ENCODE data around the gene ANKRD44. TPM values are rescaled to one million over a fixed set of nuclear protein-coding genes. Genes with fewer than 3 reads are reported as not detected.
A peak's percentile ranks its signal among the peaks of the same experiment; 100 is the strongest.

ANKRD44 gene
- total RNA-seq, 1 donor from 2014 or later, result 4.0 TPM

DNA sequence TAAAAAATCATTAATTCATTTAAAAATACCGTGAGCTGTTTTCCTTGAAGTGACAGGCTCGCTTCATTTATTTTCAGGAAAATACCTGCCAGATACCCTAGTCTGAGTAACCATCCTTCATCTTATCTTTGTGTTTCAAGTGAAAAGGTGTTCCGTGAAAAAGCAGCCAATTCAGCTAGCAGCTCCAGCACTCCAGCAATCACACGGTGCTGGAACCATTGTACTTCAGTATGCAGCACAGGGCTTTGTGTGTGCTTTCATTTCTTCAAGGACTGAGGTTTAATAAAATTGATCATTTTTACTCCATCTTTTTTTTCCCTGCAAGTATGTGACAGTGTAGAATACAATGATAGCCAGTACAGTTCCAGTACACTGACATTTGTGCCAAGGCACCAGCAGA, 344.9 kb downstream of the ANKRD44 start:
- H3K27ac Mint-ChIP-seq, result peak overlapping the region; percentile 94
- TF ChIP-seq, protein P1, sequence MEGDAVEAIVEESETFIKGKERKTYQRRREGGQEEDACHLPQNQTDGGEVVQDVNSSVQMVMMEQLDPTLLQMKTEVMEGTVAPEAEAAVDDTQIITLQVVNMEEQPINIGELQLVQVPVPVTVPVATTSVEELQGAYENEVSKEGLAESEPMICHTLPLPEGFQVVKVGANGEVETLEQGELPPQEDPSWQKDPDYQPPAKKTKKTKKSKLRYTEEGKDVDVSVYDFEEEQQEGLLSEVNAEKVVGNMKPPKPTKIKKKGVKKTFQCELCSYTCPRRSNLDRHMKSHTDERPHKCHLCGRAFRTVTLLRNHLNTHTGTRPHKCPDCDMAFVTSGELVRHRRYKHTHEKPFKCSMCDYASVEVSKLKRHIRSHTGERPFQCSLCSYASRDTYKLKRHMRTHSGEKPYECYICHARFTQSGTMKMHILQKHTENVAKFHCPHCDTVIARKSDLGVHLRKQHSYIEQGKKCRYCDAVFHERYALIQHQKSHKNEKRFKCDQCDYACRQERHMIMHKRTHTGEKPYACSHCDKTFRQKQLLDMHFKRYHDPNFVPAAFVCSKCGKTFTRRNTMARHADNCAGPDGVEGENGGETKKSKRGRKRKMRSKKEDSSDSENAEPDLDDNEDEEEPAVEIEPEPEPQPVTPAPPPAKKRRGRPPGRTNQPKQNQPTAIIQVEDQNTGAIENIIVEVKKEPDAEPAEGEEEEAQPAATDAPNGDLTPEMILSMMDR (IDR thresholded peaks at IDR 0.05; ENCODE audit: unreplicated experiment), result no peak
- no peak for DNase-seq (ENCODE audit: low spot score, unreplicated experiment)
- H3K36me3 Mint-ChIP-seq (ENCODE audit: insufficient read depth), result peaks cover 2% of the 10 kb centered on the region
- peaks cover 24% of the 10 kb centered on the region for H3K4me1 Mint-ChIP-seq (ENCODE audit: low read depth)
- peak overlapping the region; percentile 40 for H3K4me3 Mint-ChIP-seq (ENCODE audit: low read depth)
- no peaks in the 10 kb centered on the region for H3K27me3 Mint-ChIP-seq
- peaks cover 13% of the 10 kb centered on the region for H3K9me3 Mint-ChIP-seq (ENCODE audit: low read depth)

DNA sequence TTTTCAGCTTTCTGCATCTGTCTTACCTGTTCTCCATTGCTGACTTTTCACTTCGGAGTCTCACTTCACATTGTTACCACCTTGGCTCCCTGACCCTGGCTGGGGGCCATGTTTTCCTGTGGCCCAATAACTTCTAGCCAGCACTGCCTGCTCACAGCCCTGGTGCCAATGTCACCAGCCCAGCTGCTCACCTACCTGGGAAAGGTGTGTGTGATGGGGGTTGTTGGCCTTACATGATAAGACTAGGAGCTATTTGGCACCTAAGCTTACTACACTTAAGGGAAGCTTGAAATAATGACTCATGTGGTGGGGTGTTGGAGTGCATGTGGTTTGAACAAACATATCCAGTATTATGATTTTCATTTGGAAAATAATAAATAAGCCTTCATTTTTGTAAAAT, 346.6 kb downstream of the ANKRD44 start:
- Mint-ChIP-seq H3K4me3 (ENCODE audit: low read depth) (no peak overlapping the region), H3K27me3 (no peaks in the 10 kb centered on the region), H3K4me1 (ENCODE audit: low read depth) (peaks cover 31% of the 10 kb centered on the region), H3K27ac (no peak overlapping the region), H3K36me3 (ENCODE audit: insufficient read depth) (peaks cover 2% of the 10 kb centered on the region), H3K9me3 (ENCODE audit: low read depth) (peaks cover 13% of the 10 kb centered on the region)
- no peak for DNase-seq (ENCODE audit: low spot score, unreplicated experiment)
- TF ChIP-seq, protein P1 (IDR thresholded peaks at IDR 0.05; ENCODE audit: unreplicated experiment), result no peak

DNA sequence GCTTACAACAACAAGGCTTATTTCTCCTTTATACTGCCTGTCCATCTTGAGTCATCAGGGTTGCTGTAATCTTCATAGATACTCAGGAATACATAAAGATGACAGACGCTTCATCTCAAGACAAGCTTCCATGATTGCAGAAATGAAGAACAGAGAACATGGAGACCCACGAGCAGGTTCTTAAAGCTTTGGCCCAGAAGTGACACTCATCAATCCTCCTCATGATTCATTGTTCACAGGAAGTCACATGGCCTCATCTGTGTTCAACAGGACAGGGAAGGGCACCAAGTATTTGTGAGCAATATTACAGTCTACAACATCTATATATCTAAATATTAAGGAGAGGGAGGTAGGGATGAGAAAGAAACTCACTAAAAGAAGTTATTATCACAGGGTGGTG, 347.5 kb downstream of the ANKRD44 start:
- Mint-ChIP-seq H3K4me3 (ENCODE audit: low read depth) (no peak overlapping the region), H3K4me1 (ENCODE audit: low read depth) (peaks cover 37% of the 10 kb centered on the region), H3K36me3 (ENCODE audit: insufficient read depth) (peaks cover 3% of the 10 kb centered on the region), H3K27ac (no peak overlapping the region), H3K9me3 (ENCODE audit: low read depth) (peaks cover 17% of the 10 kb centered on the region), H3K27me3 (no peaks in the 10 kb centered on the region)
- DNase-seq (ENCODE audit: low spot score, unreplicated experiment), result no peak
- TF ChIP-seq, protein P1 (IDR thresholded peaks at IDR 0.05; ENCODE audit: unreplicated experiment), result no peak

DNA sequence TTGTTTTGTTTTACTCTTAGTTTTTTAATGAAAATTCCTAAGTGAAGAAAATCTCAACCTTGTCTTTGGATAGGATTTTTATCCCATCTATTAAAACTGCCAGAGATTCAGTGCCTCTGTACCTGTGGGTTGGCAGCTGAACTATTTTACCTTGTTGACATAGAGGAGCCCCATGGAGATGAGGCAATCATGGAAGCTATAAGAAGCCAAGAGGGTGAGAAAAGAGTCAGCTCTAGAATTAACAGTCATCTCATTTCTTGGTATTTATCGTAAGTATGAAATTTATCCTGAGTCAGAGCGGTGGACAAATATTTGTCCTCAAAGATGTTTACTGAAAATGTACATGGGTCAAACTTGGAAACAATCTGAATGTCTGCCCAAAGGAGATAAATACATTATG, 348.3 kb downstream of the ANKRD44 start:
- Mint-ChIP-seq H3K4me1 (ENCODE audit: low read depth) (peaks cover 40% of the 10 kb centered on the region), H3K36me3 (ENCODE audit: insufficient read depth) (peaks cover 1% of the 10 kb centered on the region), H3K27me3 (no peaks in the 10 kb centered on the region), H3K27ac (no peak overlapping the region), H3K4me3 (ENCODE audit: low read depth) (no peak overlapping the region), H3K9me3 (ENCODE audit: low read depth) (peaks cover 13% of the 10 kb centered on the region)
- no peak for DNase-seq (ENCODE audit: low spot score, unreplicated experiment)
- TF ChIP-seq, protein P1 (IDR thresholded peaks at IDR 0.05; ENCODE audit: unreplicated experiment), result no peak

DNA sequence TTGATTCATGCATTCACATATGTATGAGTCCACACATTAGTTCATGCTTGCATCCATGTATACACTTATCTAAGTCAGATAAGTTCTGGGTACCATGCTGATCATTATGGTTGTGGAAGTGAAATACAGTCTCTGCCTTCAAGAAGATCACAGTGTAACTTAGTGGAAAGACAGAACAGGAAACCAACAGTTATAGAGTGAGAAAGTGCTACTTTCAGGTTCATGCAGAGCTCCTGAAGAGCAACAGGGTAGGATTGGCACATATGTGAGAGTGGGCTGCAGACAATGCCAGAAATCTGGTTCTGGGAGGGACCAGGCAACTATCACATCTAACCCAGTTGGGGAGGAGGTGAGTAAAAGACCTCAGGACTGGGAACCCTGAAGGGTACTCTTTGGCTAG, 348.7 kb downstream of the ANKRD44 start:
- no peak for DNase-seq (ENCODE audit: low spot score, unreplicated experiment)

More for the DNA sequence above, 348.7 kb downstream of the ANKRD44 start:
- H3K4me1 Mint-ChIP-seq (ENCODE audit: low read depth), result peaks cover 35% of the 10 kb centered on the region
- peaks cover 11% of the 10 kb centered on the region for H3K9me3 Mint-ChIP-seq (ENCODE audit: low read depth)
- no peak overlapping the region for H3K27ac Mint-ChIP-seq
- peaks cover 1% of the 10 kb centered on the region for H3K36me3 Mint-ChIP-seq (ENCODE audit: insufficient read depth)
- TF ChIP-seq, protein P1 (IDR thresholded peaks at IDR 0.05; ENCODE audit: unreplicated experiment), result no peak
- H3K4me3 Mint-ChIP-seq (ENCODE audit: low read depth), result no peak overlapping the region
- no peaks in the 10 kb centered on the region for H3K27me3 Mint-ChIP-seq
